Body of pancreas (tissue), 4 donors: ENCODE data around the gene TBC1D22B. TPM values are rescaled to one million over a fixed set of nuclear protein-coding genes. Genes with fewer than 3 reads are reported as not detected.

Source experiments
- ATAC-seq: fragments of 150-250 bp; one replicate; pipeline ENCODE4 v1.9.1; 2016
- DNase-seq, 4 donors: peaks; one replicate each; pipeline ENCODE4 v3.0.0-alpha.2; 2019
- H3K27ac ChIP-seq, 4 donors: fragments of 200-600 bp; sonication (generic); 1 replicate in 3 of 4; 2 replicates in 1 of 4; pipeline versions ENCODE4 v1.5.1 to v1.6.1; 2016 to 2019; ENCODE audit warnings: mild to moderate bottlenecking in 1 of 4, mixed read lengths in 1 of 4, moderate library complexity in 1 of 4
- H3K27me3 ChIP-seq, 2 donors: fragments of 200-600 bp; sonication (generic); one replicate each; pipeline ENCODE4 v1.6.0; 2016; ENCODE audit warnings: mild to moderate bottlenecking in 1 of 2
- H3K36me3 ChIP-seq, 2 donors: fragments of 200-600 bp; sonication (generic); replicated peaks in 1 of 2; 2 replicates each; pipeline ENCODE4 v1.5.1; 2016; ENCODE audit warnings: low read depth in 2 of 2; ENCODE audit not compliant: insufficient read depth in 1 of 2
- H3K4me1 ChIP-seq: fragments of 200-600 bp; sonication (generic); one replicate; pipeline ENCODE4 v1.6.0; 2016
- H3K4me3 ChIP-seq, 2 donors: fragments of 200-600 bp; sonication (generic); 1 replicate in 1 of 2; 2 replicates in 1 of 2; pipeline ENCODE4 v1.5.1; 2016 to 2019
- H3K9me3 ChIP-seq, 3 donors: fragments of 200-600 bp; sonication (generic); 1 replicate in 2 of 3; 2 replicates in 1 of 3; pipeline ENCODE4 v1.5.1; 2016
- CTCF ChIP-seq, 7 experiments: fragments of 450-650 bp in 4 of 7; fragments of 200-600 bp in 3 of 7; sonication (generic) in 3 of 7; IDR thresholded peaks; one replicate each; pipeline ENCODE4 v1.5.1; 2016 to 2019; ENCODE audit warnings: antibody characterized with exemption in 7 of 7
- POLR2A ChIP-seq, 3 donors: fragments of 450-650 bp; IDR thresholded peaks; one replicate each; pipeline ENCODE4 v1.6.1; 2016; ENCODE audit warnings: antibody characterized with exemption in 3 of 3, mild to moderate bottlenecking in 2 of 3
- WGBS, 2 donors: methylation state at CpG; one replicate each; pipeline ENCODE4 v1.1.5; 2017; 5-methylcytosine and 5-hydroxymethylcytosine counted together
- intact Hi-C: fragments of 100-400 bp; cut with DNase I; formaldehyde crosslinking; loops from one replicate; pipeline ENCODE4 v1.15.1; 2023
- total RNA-seq, 2 donors: library from RNA; depleted of rRNA; stranded (reverse); fragments of >200 nt; gene quantifications; one replicate each; pipeline ENCODE4 v1.1.0, GENCODE V29; 2016

The TBC1D22B gene
- total RNA-seq, 2 donors from 2014 or later = 8.0 to 8.2 TPM

GRCh38 chr6:37283671-37284151, 26.1 kb downstream of the TBC1D22B start:
- ATAC-seq (peak; percentile 82), DNase-seq (peak; percentile 60 to 87 (median 80))
- no peaks in the 10 kb centered on the region for H3K27me3 ChIP-seq
- peaks cover 0 to 10% of the 10 kb centered on the region in 2 donors for H3K36me3 ChIP-seq
- no peak overlapping the region for H3K4me3 ChIP-seq
- whole genome bisulfite sequencing, 2 donors = 35 to 46% methylated on average over 2 to 3 of the region's 3 CpGs
- intact Hi-C loops = no loop called here
- no peaks in the 10 kb centered on the region for H3K9me3 ChIP-seq
- H3K4me1 ChIP-seq = peaks cover 23% of the 10 kb centered on the region
- no peak for TF ChIP-seq CTCF (IDR thresholded peaks at IDR 0.05)
- no peak for TF ChIP-seq POLR2A (IDR thresholded peaks at IDR 0.05)
- H3K27ac ChIP-seq = peak overlapping the region in 1 of 4 donors; percentile 14

GRCh38 chr6:37284781-37285180, 27.2 kb downstream of the TBC1D22B start:
- Histone ChIP-seq H3K9me3 (no peaks in the 10 kb centered on the region), H3K4me1 (peaks cover 18% of the 10 kb centered on the region), H3K27ac (no peak overlapping the region), H3K36me3 (peaks cover 0 to 10% of the 10 kb centered on the region in 2 donors), H3K4me3 (no peak overlapping the region), H3K27me3 (no peaks in the 10 kb centered on the region)
- ATAC-seq (no peak), DNase-seq (no peak)
- TF ChIP-seq CTCF (IDR thresholded peaks at IDR 0.05) = no peak
- intact Hi-C loops = no loop called here
- 87 to 95% methylated on average over 4 of the region's 4 CpGs for WGBS, 2 donors

- peaks cover 0 to 10% of the 10 kb centered on the region in 2 donors for H3K36me3 ChIP-seq
- no peak overlapping the region for H3K27ac ChIP-seq
- intact Hi-C loops = no loop called here
- peaks cover 18% of the 10 kb centered on the region for H3K4me1 ChIP-seq
- 93 to 98% methylated on average over 4 of the region's 4 CpGs for WGBS, 2 donors
- no peak for TF ChIP-seq CTCF (IDR thresholded peaks at IDR 0.05)
- no peak for TF ChIP-seq POLR2A (IDR thresholded peaks at IDR 0.05)
- no peak overlapping the region for H3K4me3 ChIP-seq
- no peaks in the 10 kb centered on the region for H3K27me3 ChIP-seq
- no peaks in the 10 kb centered on the region for H3K9me3 ChIP-seq
- no peak for DNase-seq
- ATAC-seq = no peak
These were observed 28.3 kb downstream of the TBC1D22B start for GRCh38 chr6:37285861-37286311.

- no peak for ATAC-seq
- peaks cover 18% of the 10 kb centered on the region for H3K4me1 ChIP-seq
- no peak for TF ChIP-seq POLR2A (IDR thresholded peaks at IDR 0.05)
- no peak for TF ChIP-seq CTCF (IDR thresholded peaks at IDR 0.05)
- H3K27ac ChIP-seq = no peak overlapping the region
- no peaks in the 10 kb centered on the region for H3K9me3 ChIP-seq
- no peak for DNase-seq
- intact Hi-C loops = no loop called here
- H3K27me3 ChIP-seq = no peaks in the 10 kb centered on the region
- peaks cover 0 to 13% of the 10 kb centered on the region in 2 donors for H3K36me3 ChIP-seq
- WGBS, 2 donors = 92 to 93% methylated on average over 2 of the region's 2 CpGs
- no peak overlapping the region for H3K4me3 ChIP-seq
These were observed 30.1 kb downstream of the TBC1D22B start for GRCh38 chr6:37287519-37288157.

GRCh38 chr6:37288247-37288646, 30.7 kb downstream of the TBC1D22B start:
- Histone ChIP-seq H3K27ac (no peak overlapping the region), H3K9me3 (no peaks in the 10 kb centered on the region), H3K4me3 (no peak overlapping the region), H3K27me3 (no peaks in the 10 kb centered on the region), H3K36me3 (peaks cover 0 to 10% of the 10 kb centered on the region in 2 donors), H3K4me1 (peaks cover 17% of the 10 kb centered on the region)
- 86 to 93% methylated on average over 2 of the region's 2 CpGs for WGBS, 2 donors
- ATAC-seq (no peak), DNase-seq (no peak)
- TF ChIP-seq CTCF (IDR thresholded peaks at IDR 0.05) (no peak), POLR2A (IDR thresholded peaks at IDR 0.05) (no peak)
- intact Hi-C loops = no loop called here
